Fibroblast of the aortic adventitia (primary cell): ENCODE results near the gene LIAS. TPM values are rescaled to one million over a fixed set of nuclear protein-coding genes. Genes with fewer than 3 reads are reported as not detected.

Source experiments
- DNase-seq: peaks from one replicate; pipeline ENCODE4 v3.0.0-alpha.2; 2010; ENCODE audit warnings: low read depth
- H3K4me3 ChIP-seq: 2 replicates; pipeline ENCODE4 v1.5.1; 2011; ENCODE audit warnings: low read depth, mild to moderate bottlenecking, control low read depth, low read length, moderate library complexity
- total RNA-seq: library from RNA; depleted of rRNA; stranded (reverse); fragments of >200 nt; gene quantifications from 2 replicates; pipeline ENCODE4 v1.2.3, GENCODE V29; 2012; ENCODE audit warnings: low replicate concordance
- TF ChIP-seq, protein P1 (sequence below): IDR thresholded peaks from 2 replicates; pipeline ENCODE4 v1.5.1; 2011; ENCODE audit warnings: mild to moderate bottlenecking, low read length, control low read depth, inconsistent platforms; ENCODE audit not compliant: insufficient read depth

LIAS gene
- total RNA-seq, 1 donor: 9.7 TPM

DNA sequence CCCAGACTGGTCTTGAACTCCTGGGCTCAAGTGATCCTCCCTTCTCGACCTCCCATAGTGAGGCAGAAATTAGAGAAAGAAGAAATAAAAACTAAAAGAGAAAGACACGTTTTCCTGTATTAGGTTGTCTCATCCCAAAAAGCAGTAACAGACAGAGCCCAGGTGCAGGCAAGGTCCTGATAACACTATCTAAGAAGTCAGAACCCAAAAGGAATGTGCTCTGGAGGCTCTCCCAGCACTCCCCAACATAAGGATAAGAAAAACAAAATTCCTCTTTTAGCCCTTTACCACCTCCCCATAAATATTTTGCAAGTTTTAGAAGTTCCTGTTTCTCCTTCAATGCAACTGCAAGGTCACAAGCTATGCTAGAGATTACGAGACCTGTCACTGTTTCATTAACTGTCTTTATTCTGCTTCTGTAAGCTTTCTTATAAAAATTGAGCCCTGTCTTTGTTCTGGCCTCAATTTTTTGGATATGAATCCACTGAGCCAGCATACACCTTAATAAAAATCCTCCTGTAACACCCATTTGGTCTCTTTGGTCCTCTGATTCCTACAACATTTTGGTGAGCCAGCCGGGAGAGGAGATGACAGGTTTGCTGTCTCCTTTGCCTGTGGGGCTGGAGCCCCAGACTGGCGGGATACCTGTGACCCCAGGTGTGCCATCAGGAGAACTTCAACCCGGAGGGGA lies 25.9 kb downstream of the LIAS start:
- no peak for DNase-seq
- TF ChIP-seq, protein P1, sequence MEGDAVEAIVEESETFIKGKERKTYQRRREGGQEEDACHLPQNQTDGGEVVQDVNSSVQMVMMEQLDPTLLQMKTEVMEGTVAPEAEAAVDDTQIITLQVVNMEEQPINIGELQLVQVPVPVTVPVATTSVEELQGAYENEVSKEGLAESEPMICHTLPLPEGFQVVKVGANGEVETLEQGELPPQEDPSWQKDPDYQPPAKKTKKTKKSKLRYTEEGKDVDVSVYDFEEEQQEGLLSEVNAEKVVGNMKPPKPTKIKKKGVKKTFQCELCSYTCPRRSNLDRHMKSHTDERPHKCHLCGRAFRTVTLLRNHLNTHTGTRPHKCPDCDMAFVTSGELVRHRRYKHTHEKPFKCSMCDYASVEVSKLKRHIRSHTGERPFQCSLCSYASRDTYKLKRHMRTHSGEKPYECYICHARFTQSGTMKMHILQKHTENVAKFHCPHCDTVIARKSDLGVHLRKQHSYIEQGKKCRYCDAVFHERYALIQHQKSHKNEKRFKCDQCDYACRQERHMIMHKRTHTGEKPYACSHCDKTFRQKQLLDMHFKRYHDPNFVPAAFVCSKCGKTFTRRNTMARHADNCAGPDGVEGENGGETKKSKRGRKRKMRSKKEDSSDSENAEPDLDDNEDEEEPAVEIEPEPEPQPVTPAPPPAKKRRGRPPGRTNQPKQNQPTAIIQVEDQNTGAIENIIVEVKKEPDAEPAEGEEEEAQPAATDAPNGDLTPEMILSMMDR: no peak
- H3K4me3 ChIP-seq: no peak overlapping the region

DNA sequence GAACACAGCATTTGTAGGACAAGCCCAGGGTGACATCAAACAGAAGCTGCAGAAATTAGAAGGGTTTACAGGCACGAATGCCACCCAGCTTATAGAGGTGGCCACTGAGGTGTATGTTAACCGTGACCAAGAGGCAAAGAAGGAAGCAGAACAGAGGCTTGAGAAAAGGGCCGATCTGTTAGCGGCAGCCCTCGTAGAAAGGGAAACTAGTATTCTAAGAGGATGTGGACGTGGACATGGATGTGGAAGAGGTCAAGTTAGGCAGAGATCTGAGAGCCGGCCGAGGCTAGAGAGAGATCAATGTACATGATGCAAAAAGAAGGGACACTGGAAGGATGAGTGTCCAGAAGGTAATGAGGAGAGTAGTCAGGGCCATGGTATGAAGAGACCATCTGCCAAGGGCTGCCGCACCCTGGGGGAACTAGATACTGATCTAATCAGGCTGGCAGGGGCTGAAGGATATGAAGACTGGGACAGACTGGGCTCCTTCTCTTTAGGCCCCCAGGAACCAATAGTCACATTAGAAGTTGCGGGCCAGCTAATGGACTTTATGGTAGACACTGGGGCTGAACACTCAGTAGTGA lies 27.5 kb downstream of the LIAS start:
- no peak overlapping the region for H3K4me3 ChIP-seq
- TF ChIP-seq, protein P1: no peak
- DNase-seq: no peak

DNA sequence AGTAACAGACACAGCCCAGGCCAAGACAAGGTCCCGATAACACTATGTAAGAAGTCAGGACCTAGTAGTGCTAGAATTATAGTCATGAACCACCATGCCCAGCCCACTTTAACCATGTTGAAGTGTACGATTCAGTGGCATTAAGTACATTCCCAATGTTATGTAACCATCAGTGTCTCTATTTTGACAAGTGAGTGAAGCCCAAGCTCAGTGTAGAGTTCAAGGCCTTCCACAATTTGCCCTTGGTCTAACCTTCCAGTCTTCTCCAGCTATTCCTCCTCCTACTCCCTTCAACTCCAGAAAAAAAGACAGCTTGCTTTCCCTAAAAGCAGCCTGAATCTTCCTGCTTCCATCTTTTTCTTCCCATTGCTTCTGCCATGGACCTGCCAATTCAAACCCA lies 31.5 kb downstream of the LIAS start:
- TF ChIP-seq, protein P1: no peak

DNA sequence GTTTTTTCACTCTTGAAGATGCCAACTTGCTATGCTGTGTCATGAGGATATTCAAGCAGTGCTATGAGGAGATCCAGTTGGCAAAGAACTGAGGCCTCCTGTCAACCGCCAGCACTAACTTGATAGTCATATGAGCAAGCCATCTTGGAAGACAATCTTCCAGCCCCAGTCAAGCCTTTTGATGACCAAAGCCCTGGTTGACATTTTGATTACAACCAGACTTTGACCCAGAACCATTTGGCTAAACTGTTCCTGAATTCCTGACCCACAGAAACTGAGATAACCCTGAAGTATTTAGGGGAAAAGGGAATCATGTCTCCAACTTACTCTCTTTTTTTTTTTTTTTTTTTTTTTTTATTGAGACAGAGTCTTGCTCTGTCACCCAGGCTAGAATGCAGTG lies 35.5 kb downstream of the LIAS start:
- no peak for DNase-seq
- no peak overlapping the region for H3K4me3 ChIP-seq
- TF ChIP-seq, protein P1: no peak

More for the DNA sequence above, 31.5 kb downstream of the LIAS start:
- no peak overlapping the region for H3K4me3 ChIP-seq
- DNase-seq: no peak

DNA sequence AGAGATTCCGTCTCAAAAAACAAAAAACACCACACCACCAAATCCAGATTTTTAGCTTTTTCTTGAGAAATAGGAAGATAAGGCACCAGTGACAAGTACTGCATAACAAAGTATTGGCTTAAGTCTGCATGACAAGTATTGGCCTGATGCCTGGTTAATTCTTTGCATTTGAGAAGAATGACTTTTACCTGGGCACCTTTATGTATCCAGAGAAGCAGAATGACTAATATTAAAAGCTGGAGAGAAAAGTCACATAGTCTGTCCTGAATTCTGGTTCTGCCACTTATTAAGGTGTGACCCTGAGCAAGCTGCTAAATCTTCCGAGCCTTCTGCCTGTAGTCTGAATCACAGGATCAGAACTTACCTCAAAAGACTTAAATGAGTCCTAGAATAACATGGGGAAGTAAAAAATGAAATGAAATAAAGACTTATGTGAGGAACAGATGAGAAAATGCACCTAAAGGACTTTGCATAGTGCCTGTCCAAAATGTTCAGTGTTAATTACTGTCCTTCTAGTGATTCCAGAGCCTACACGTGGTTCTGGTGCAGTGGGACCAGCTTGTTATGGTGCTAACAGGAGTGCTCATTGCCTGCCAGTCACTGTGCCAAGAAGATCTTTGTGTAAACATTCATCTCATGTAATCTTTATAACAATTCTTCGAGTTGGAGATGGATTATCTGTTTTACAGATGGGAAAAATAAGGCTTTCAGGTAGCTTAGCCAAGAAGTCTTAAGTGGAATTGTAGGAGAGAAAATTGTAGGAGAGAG lies 36.8 kb downstream of the LIAS start:
- peak; percentile 55 for DNase-seq
- TF ChIP-seq, protein P1: no peak
- H3K4me3 ChIP-seq: no peak overlapping the region

DNA sequence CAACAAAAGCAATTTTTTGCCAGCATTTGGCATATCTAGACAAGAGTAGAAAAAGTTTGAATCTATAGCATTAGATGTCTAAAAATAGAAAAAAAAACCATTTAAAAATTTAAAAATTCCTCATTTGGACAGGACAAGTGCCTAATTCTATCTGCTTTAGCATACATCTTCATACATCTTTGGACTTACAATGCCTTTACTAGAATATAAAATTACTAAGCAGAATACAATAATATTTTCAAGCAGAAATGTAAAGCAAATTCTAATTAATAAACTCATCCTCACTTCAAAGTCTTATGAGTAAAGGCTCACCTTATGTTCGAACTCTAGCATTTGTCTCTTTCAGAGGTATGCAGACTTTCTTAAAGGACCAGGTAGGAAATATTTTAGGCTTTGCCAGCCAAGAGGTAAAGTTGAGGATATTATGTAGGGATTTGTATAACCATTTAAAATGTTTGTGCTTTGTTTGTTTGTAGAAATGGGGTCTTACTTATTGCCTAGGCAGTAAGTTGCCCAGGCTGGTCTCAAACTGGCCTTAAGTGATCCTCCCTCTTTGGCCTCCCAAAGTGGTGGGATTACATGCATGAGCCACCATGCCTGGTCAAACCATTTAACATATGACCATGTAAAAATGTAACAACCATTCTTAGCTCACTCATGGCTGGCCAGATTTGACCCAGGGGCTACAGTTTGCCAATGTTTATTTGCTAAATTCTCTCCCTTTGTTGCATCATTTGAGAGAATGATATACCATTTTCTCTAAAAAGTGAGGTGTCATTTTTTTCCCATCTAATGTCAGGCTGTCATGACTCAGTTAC lies 39.3 kb downstream of the LIAS start:
- TF ChIP-seq, protein P1: no peak
- DNase-seq: no peak
- no peak overlapping the region for H3K4me3 ChIP-seq
